ENCODE data around the gene TLNRD1. TPM values are rescaled to one million over a fixed set of nuclear protein-coding genes. Genes with fewer than 3 reads are reported as not detected.

TLNRD1 gene
- total RNA-seq, 4 donors from 2014 or later, result 20.8 to 57.2 (median 28.2) TPM

GRCh38 chr15:80996247-80996646 lies 4.5 kb upstream of the TLNRD1 start:
- Histone ChIP-seq H3K4me3 (no peak overlapping the region), H3K27ac (no peak overlapping the region), H3K36me3 (no peaks in the 10 kb centered on the region), H3K27me3 (no peaks in the 10 kb centered on the region), H3K4me1 (peaks cover 0 to 17% (median 4%) of the 10 kb centered on the region in 4 donors), H3K9me3 (peaks cover 0 to 4% of the 10 kb centered on the region in 2 donors)
- WGBS, 2 donors (ENCODE audit: low coverage in 1 of 2), result 95 to 100% methylated on average over 1 of the region's 1 CpG
- in situ Hi-C loops (cut with MboI; ENCODE audit: low pct_ligation_motif_present in 1 of 4, low pct_unique_long_range_greater_than_20kb in 1 of 4, low sequenced_read_pairs in 3 of 4) (loop anchor here in 1 of 4 donors (25.0 kb wide), 1 partner anchor 266 kb away; no protein-coding TSS in a partner anchor), intact Hi-C loops (cut with DNase I; ENCODE audit: low total_unique reads) (no loop called here)
- no peak for DNase-seq
- TF ChIP-seq POLR2AphosphoS5 (IDR thresholded peaks at IDR 0.05), result no peak
- TF ChIP-seq, protein P1, sequence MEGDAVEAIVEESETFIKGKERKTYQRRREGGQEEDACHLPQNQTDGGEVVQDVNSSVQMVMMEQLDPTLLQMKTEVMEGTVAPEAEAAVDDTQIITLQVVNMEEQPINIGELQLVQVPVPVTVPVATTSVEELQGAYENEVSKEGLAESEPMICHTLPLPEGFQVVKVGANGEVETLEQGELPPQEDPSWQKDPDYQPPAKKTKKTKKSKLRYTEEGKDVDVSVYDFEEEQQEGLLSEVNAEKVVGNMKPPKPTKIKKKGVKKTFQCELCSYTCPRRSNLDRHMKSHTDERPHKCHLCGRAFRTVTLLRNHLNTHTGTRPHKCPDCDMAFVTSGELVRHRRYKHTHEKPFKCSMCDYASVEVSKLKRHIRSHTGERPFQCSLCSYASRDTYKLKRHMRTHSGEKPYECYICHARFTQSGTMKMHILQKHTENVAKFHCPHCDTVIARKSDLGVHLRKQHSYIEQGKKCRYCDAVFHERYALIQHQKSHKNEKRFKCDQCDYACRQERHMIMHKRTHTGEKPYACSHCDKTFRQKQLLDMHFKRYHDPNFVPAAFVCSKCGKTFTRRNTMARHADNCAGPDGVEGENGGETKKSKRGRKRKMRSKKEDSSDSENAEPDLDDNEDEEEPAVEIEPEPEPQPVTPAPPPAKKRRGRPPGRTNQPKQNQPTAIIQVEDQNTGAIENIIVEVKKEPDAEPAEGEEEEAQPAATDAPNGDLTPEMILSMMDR (IDR thresholded peaks at IDR 0.05), result peak in 4 of 5 experiments; percentile 26 to 38 (median 31)
- TF ChIP-seq EP300 (IDR thresholded peaks at IDR 0.05; ENCODE audit: low read depth), result no peak
- no peak for TF ChIP-seq POLR2A (IDR thresholded peaks at IDR 0.05)

- WGBS, 2 donors (ENCODE audit: low coverage in 1 of 2), result 100% methylated on average over 1 of the region's 1 CpG
- TF ChIP-seq POLR2AphosphoS5 (IDR thresholded peaks at IDR 0.05) (no peak), EP300 (IDR thresholded peaks at IDR 0.05; ENCODE audit: low read depth) (no peak), POLR2A (IDR thresholded peaks at IDR 0.05) (no peak)
- TF ChIP-seq, protein P1 (IDR thresholded peaks at IDR 0.05), result no peak
- no peak overlapping the region for H3K4me3 ChIP-seq
- peaks cover 0 to 17% (median 11%) of the 10 kb centered on the region in 4 donors for H3K4me1 ChIP-seq
- intact Hi-C loops (cut with DNase I; ENCODE audit: low total_unique reads), result no loop called here
- no peaks in the 10 kb centered on the region for H3K36me3 ChIP-seq
- H3K27ac ChIP-seq, result no peak overlapping the region
- peaks cover 0 to 4% of the 10 kb centered on the region in 2 donors for H3K9me3 ChIP-seq
- DNase-seq, result no peak
- H3K27me3 ChIP-seq, result no peaks in the 10 kb centered on the region
- in situ Hi-C loops (cut with MboI; ENCODE audit: low pct_ligation_motif_present in 1 of 4, low pct_unique_long_range_greater_than_20kb in 1 of 4, low sequenced_read_pairs in 3 of 4), result loop anchor here in 1 of 4 donors (25.0 kb wide), 1 partner anchor 265 kb away; no protein-coding TSS in a partner anchor
Observed at GRCh38 chr15:80997692-80998091, 3.0 kb upstream of the TLNRD1 start.

DNA sequence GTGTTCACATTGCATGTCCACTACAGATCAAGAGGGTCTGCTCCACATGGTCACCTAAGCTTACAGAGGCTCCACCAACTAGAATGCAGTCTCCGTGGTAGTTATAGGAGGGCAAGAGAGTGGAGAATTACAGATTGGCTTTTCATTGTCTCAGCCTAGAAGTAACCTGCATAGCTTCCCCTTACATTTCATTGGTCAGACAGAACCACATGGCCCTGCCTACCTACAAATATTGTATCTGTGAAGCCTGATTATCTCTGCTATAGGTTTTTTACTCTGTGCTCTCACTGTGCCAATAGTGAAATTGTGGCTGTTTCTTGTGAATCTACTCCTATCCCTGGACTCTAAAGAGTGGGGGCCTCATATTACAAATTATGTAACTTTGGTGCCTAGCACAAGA lies 2.5 kb upstream of the TLNRD1 start:
- peak overlapping the region in 3 of 4 donors; percentile 17 to 33 (median 28) for H3K27ac ChIP-seq
- DNase-seq, result no peak

GRCh38 chr15:80999623-81000036 lies 1.1 kb upstream of the TLNRD1 start:
- Histone ChIP-seq H3K9me3 (peaks cover 0 to 4% of the 10 kb centered on the region in 2 donors), H3K27ac (peak overlapping the region; percentile 93 to 99 (median 96)), H3K27me3 (no peaks in the 10 kb centered on the region), H3K4me1 (peaks cover 0 to 36% (median 23%) of the 10 kb centered on the region in 4 donors), H3K4me3 (peak overlapping the region in 3 of 4 donors; percentile 74 to 97 (median 74)), H3K36me3 (no peaks in the 10 kb centered on the region)
- 18 to 24% methylated on average over 5 to 13 of the region's 13 CpGs for WGBS, 2 donors (ENCODE audit: low coverage in 1 of 2)
- intact Hi-C loops (cut with DNase I; ENCODE audit: low total_unique reads) (no loop called here), in situ Hi-C loops (cut with MboI; ENCODE audit: low pct_ligation_motif_present in 1 of 4, low pct_unique_long_range_greater_than_20kb in 1 of 4, low sequenced_read_pairs in 3 of 4) (loop anchor here in 1 of 4 donors (25.0 kb wide), 1 partner anchor 263 kb away; no protein-coding TSS in a partner anchor)
- TF ChIP-seq POLR2AphosphoS5 (IDR thresholded peaks at IDR 0.05) (peak; percentile 32 to 83 (median 58)), POLR2A (IDR thresholded peaks at IDR 0.05) (peak; percentile 43), EP300 (IDR thresholded peaks at IDR 0.05; ENCODE audit: low read depth) (no peak)
- TF ChIP-seq, protein P1 (IDR thresholded peaks at IDR 0.05), result no peak
- peak; percentile 85 for DNase-seq

More for the DNA sequence above, 2.5 kb upstream of the TLNRD1 start:
- in situ Hi-C loops (cut with MboI; ENCODE audit: low pct_ligation_motif_present in 1 of 4, low pct_unique_long_range_greater_than_20kb in 1 of 4, low sequenced_read_pairs in 3 of 4) (loop anchor here in 1 of 4 donors (25.0 kb wide), 1 partner anchor 264 kb away; no protein-coding TSS in a partner anchor), intact Hi-C loops (cut with DNase I; ENCODE audit: low total_unique reads) (no loop called here)
- Histone ChIP-seq H3K9me3 (peaks cover 0 to 4% of the 10 kb centered on the region in 2 donors), H3K4me1 (peaks cover 0 to 22% (median 17%) of the 10 kb centered on the region in 4 donors), H3K4me3 (no peak overlapping the region), H3K36me3 (no peaks in the 10 kb centered on the region), H3K27me3 (no peaks in the 10 kb centered on the region)
- 75% methylated on average over 1 of the region's 1 CpG; no CpG with 5 or more reads in 1 of the 2 donors for WGBS, 2 donors (ENCODE audit: low coverage in 1 of 2)
- TF ChIP-seq POLR2A (IDR thresholded peaks at IDR 0.05) (no peak), EP300 (IDR thresholded peaks at IDR 0.05; ENCODE audit: low read depth) (no peak), POLR2AphosphoS5 (IDR thresholded peaks at IDR 0.05) (no peak)
- TF ChIP-seq, protein P1 (IDR thresholded peaks at IDR 0.05), result no peak

Measured in transverse colon (tissue), 4 donors.